ENCODE measurements around the gene ADGRL1.
A peak's percentile ranks its signal among the peaks of the same experiment; 100 is the strongest.
"Not testable (repeated sequence)": the region's sequence is repeated elsewhere in the genome, so short reads cannot be mapped to it uniquely, and the experiment has no call there.

The ADGRL1 gene

GRCh38 chr19:14161305-14161704 lies 44.7 kb downstream of the ADGRL1 start:
- no peak for DNase-seq (ENCODE audit: low read depth)

- DNase-seq (ENCODE audit: low read depth): no peak
Observed at GRCh38 chr19:14160017-14160703, 45.8 kb downstream of the ADGRL1 start.

- DNase-seq (ENCODE audit: low read depth): no peak
Observed at GRCh38 chr19:14159059-14159458, 46.9 kb downstream of the ADGRL1 start.

GRCh38 chr19:14158276-14159023 lies 47.5 kb downstream of the ADGRL1 start:
- no peak for DNase-seq (ENCODE audit: low read depth)

GRCh38 chr19:14156971-14157717 lies 48.8 kb downstream of the ADGRL1 start:
- no peak for DNase-seq (ENCODE audit: low read depth)

- DNase-seq (ENCODE audit: low read depth): no peak
Observed at GRCh38 chr19:14156122-14156521, 49.8 kb downstream of the ADGRL1 start.

GRCh38 chr19:14155371-14155770 lies 50.6 kb downstream of the ADGRL1 start:
- no peak for DNase-seq (ENCODE audit: low read depth)

- no peak for DNase-seq (ENCODE audit: low read depth)
Observed at GRCh38 chr19:14152713-14153112, 53.3 kb downstream of the ADGRL1 start.

GRCh38 chr19:14150770-14151661 lies 55.0 kb downstream of the ADGRL1 start:
- DNase-seq (ENCODE audit: low read depth): no peak

GRCh38 chr19:14150041-14150769 lies 55.8 kb downstream of the ADGRL1 start:
- no peak for DNase-seq (ENCODE audit: low read depth)

GRCh38 chr19:14149509-14149994 lies 56.4 kb downstream of the ADGRL1 start:
- peak; percentile 39 for DNase-seq (ENCODE audit: low read depth)

GRCh38 chr19:14148751-14149410 lies 57.1 kb downstream of the ADGRL1 start:
- no peak for DNase-seq (ENCODE audit: low read depth)

- DNase-seq (ENCODE audit: low read depth): peak; percentile 53
Observed at GRCh38 chr19:14147797-14148605, 58.0 kb downstream of the ADGRL1 start.

GRCh38 chr19:14146789-14147216 lies 59.2 kb downstream of the ADGRL1 start:
- peak; percentile 60 for DNase-seq (ENCODE audit: low read depth)

- DNase-seq (ENCODE audit: low read depth): not testable (repeated sequence)
Observed at GRCh38 chr19:14146169-14146568, 59.8 kb downstream of the ADGRL1 start.

GRCh38 chr19:14145381-14145780 lies 60.6 kb downstream of the ADGRL1 start:
- DNase-seq (ENCODE audit: low read depth): no peak

GRCh38 chr19:14142262-14143190 lies 63.4 kb downstream of the ADGRL1 start:
- no peak for DNase-seq (ENCODE audit: low read depth)

GRCh38 chr19:14141041-14141440 lies 64.9 kb downstream of the ADGRL1 start:
- no peak for DNase-seq (ENCODE audit: low read depth)
